ENCODE data around the gene CD44.

CD44 gene

GRCh38 chr11:35255514-35255913 is 116.5 kb downstream of the CD44 start:
- TF ChIP-seq REST (IDR thresholded peaks at IDR 0.05; ENCODE audit: low read depth) (no peak), FOXM1 (IDR thresholded peaks at IDR 0.05; ENCODE audit: borderline replicate concordance, low read depth) (no peak), ZBTB7A (IDR thresholded peaks at IDR 0.05; ENCODE audit: low read depth) (no peak), EGR1 (IDR thresholded peaks at IDR 0.05) (no peak), YY1 (IDR thresholded peaks at IDR 0.05; ENCODE audit: low read depth) (no peak), CREB1 (IDR thresholded peaks at IDR 0.05; ENCODE audit: low read depth) (no peak), TAF1 (IDR thresholded peaks at IDR 0.05; ENCODE audit: low read depth) (no peak), CEBPB (IDR thresholded peaks at IDR 0.05) (no peak), EP300 (IDR thresholded peaks at IDR 0.05; ENCODE audit: borderline replicate concordance) (no peak), RAD21 (IDR thresholded peaks at IDR 0.05; ENCODE audit: low read depth) (no peak), TEAD4 (IDR thresholded peaks at IDR 0.05) (no peak), TCF12 (IDR thresholded peaks at IDR 0.05; ENCODE audit: low read depth) (no peak), NFIC (IDR thresholded peaks at IDR 0.05) (no peak), MAX (IDR thresholded peaks at IDR 0.05) (no peak), USF1 (IDR thresholded peaks at IDR 0.05) (no peak)

GRCh38 chr11:35256296-35256695 is 117.3 kb downstream of the CD44 start:
- TF ChIP-seq NFIC (IDR thresholded peaks at IDR 0.05) (no peak), REST (IDR thresholded peaks at IDR 0.05; ENCODE audit: low read depth) (no peak), FOXM1 (IDR thresholded peaks at IDR 0.05; ENCODE audit: borderline replicate concordance, low read depth) (no peak), MAX (IDR thresholded peaks at IDR 0.05) (no peak), EGR1 (IDR thresholded peaks at IDR 0.05) (no peak), YY1 (IDR thresholded peaks at IDR 0.05; ENCODE audit: low read depth) (no peak), CEBPB (IDR thresholded peaks at IDR 0.05) (no peak), TCF12 (IDR thresholded peaks at IDR 0.05; ENCODE audit: low read depth) (no peak)

GRCh38 chr11:35257281-35257680 is 118.3 kb downstream of the CD44 start:
- TF ChIP-seq USF1 (IDR thresholded peaks at IDR 0.05): no peak
- TF ChIP-seq CREB1 (IDR thresholded peaks at IDR 0.05; ENCODE audit: low read depth): no peak
- no peak for TF ChIP-seq TCF12 (IDR thresholded peaks at IDR 0.05; ENCODE audit: low read depth)
- TF ChIP-seq CEBPB (IDR thresholded peaks at IDR 0.05): no peak
- TF ChIP-seq REST (IDR thresholded peaks at IDR 0.05; ENCODE audit: low read depth): no peak
- TF ChIP-seq ZBTB7A (IDR thresholded peaks at IDR 0.05; ENCODE audit: low read depth): no peak
- TF ChIP-seq FOXM1 (IDR thresholded peaks at IDR 0.05; ENCODE audit: borderline replicate concordance, low read depth): no peak
- no peak for TF ChIP-seq TAF1 (IDR thresholded peaks at IDR 0.05; ENCODE audit: low read depth)

- TF ChIP-seq ZBTB7A (IDR thresholded peaks at IDR 0.05; ENCODE audit: low read depth) (no peak), USF1 (IDR thresholded peaks at IDR 0.05) (no peak), REST (IDR thresholded peaks at IDR 0.05; ENCODE audit: low read depth) (no peak), CEBPB (IDR thresholded peaks at IDR 0.05) (no peak), NFIC (IDR thresholded peaks at IDR 0.05) (no peak), EP300 (IDR thresholded peaks at IDR 0.05; ENCODE audit: borderline replicate concordance) (no peak), CREB1 (IDR thresholded peaks at IDR 0.05; ENCODE audit: low read depth) (no peak), TCF12 (IDR thresholded peaks at IDR 0.05; ENCODE audit: low read depth) (no peak), EGR1 (IDR thresholded peaks at IDR 0.05) (no peak), RAD21 (IDR thresholded peaks at IDR 0.05; ENCODE audit: low read depth) (no peak), TAF1 (IDR thresholded peaks at IDR 0.05; ENCODE audit: low read depth) (no peak), YY1 (IDR thresholded peaks at IDR 0.05; ENCODE audit: low read depth) (no peak), MAX (IDR thresholded peaks at IDR 0.05) (no peak), FOXM1 (IDR thresholded peaks at IDR 0.05; ENCODE audit: borderline replicate concordance, low read depth) (no peak), TEAD4 (IDR thresholded peaks at IDR 0.05) (no peak)
These were observed 120.6 kb downstream of the CD44 start for GRCh38 chr11:35259529-35259928.

All from Ishikawa (cell line).